IMR-90 (cell line): Measurements from ENCODE around the gene NKAIN4. TPM values are rescaled to one million over a fixed set of nuclear protein-coding genes. Genes with fewer than 3 reads are reported as not detected.

ENCODE experiments used
- ATAC-seq: fragments of 200-7000 bp; cut with Tn5 transposase; 2 replicates; pipeline ENCODE4 v1.9.1; 2020; ENCODE audit warnings: low read depth, mild to moderate bottlenecking, moderate library complexity
- BruUV-seq: library from RNA; stranded (reverse); fragments of 400-500 nt; replicated peaks from 2 replicates; lab custom pipeline; 2021; lab: Mats Ljungman, UMichigan
- CTCF ChIA-PET: fragments of 300-600 bp; formaldehyde crosslinking; extraction: SDS; loops from one replicate; lab custom pipeline; 2021; ENCODE audit warnings: antibody characterized with exemption; lab: Yijun Ruan, JAX
- POLR2A ChIA-PET: fragments of 300-600 bp; sonication (Branson Sonifier 250); formaldehyde crosslinking; loops from one replicate; lab custom pipeline; 2022; ENCODE audit warnings: antibody characterized with exemption; ENCODE audit not compliant: unreplicated experiment; lab: Charles Lee
- DNase-seq: peaks from one replicate; pipeline ENCODE4 v3.0.0; 2013
- H2AFZ ChIP-seq: replicated peaks from 2 replicates; pipeline ENCODE3; 2013; ENCODE audit warnings: low read length, mild to moderate bottlenecking; ENCODE audit not compliant: poor library complexity
- H2AK5ac ChIP-seq: 2 replicates; pipeline ENCODE4 v1.6.1; 2013; ENCODE audit warnings: low read depth, low read length, inconsistent platforms
- H2AK9ac ChIP-seq: replicated peaks from 2 replicates; pipeline ENCODE3; 2013; ENCODE audit warnings: mild to moderate bottlenecking, low read depth, low read length, moderate library complexity; ENCODE audit not compliant: poor library complexity
- H2BK120ac ChIP-seq: 2 replicates; pipeline ENCODE4 v1.6.1; 2013; ENCODE audit warnings: low read depth, low read length, inconsistent platforms
- H2BK15ac ChIP-seq: 3 replicates; pipeline ENCODE4 v1.6.1; 2013; ENCODE audit warnings: low read depth, low read length, inconsistent platforms
- H2BK20ac ChIP-seq: 2 replicates; pipeline ENCODE4 v1.6.1; 2013; ENCODE audit warnings: low read depth, mild to moderate bottlenecking, inconsistent platforms, low read length, moderate library complexity
- H2BK5ac ChIP-seq: 2 replicates; pipeline ENCODE4 v1.6.1; 2013; ENCODE audit warnings: mild to moderate bottlenecking, low read depth, low read length, inconsistent platforms; ENCODE audit not compliant: poor library complexity, severe bottlenecking
- H3K14ac ChIP-seq: replicated peaks from 2 replicates; pipeline ENCODE4 v1.6.1; 2013; ENCODE audit warnings: low read depth, low read length, inconsistent platforms
- H3K18ac ChIP-seq: 2 replicates; pipeline ENCODE4 v1.6.1; 2013; ENCODE audit warnings: low read depth, low read length, control low read depth
- H3K23ac ChIP-seq: 2 replicates; pipeline ENCODE4 v1.6.1; 2013; ENCODE audit warnings: low read depth, low read length, inconsistent platforms
- H3K27ac ChIP-seq: 2 replicates; pipeline ENCODE4 v1.5.1; 2013; ENCODE audit warnings: mild to moderate bottlenecking, control low read depth, low read length; ENCODE audit not compliant: insufficient read depth
- H3K27me3 ChIP-seq: 2 replicates; pipeline ENCODE4 v1.6.1; 2013; ENCODE audit warnings: low read length; ENCODE audit not compliant: control insufficient read depth, insufficient read depth
- H3K36me3 ChIP-seq: 2 replicates; pipeline ENCODE4 v1.6.1; 2013; ENCODE audit warnings: low read length, mixed read lengths; ENCODE audit not compliant: control insufficient read depth, insufficient read depth
- H3K4ac ChIP-seq: 2 replicates; pipeline ENCODE4 v1.6.1; 2013; ENCODE audit warnings: low read depth, low read length, inconsistent platforms
- H3K4me1 ChIP-seq: 2 replicates; pipeline ENCODE4 v1.6.1; 2013; ENCODE audit warnings: low read length, mixed read lengths; ENCODE audit not compliant: control insufficient read depth, insufficient read depth
- H3K4me2 ChIP-seq: 2 replicates; pipeline ENCODE4 v1.6.1; 2013; ENCODE audit warnings: low read depth, mild to moderate bottlenecking, control low read depth, low read length, moderate library complexity
- H3K4me3 ChIP-seq: 2 replicates; pipeline ENCODE4 v1.5.1; 2013; ENCODE audit warnings: low read depth, mild to moderate bottlenecking, control low read depth, low read length, moderate library complexity; ENCODE audit not compliant: insufficient read depth
- H3K56ac ChIP-seq: 2 replicates; pipeline ENCODE4 v1.6.1; 2013; ENCODE audit warnings: low read length, inconsistent platforms; ENCODE audit not compliant: insufficient read depth; ENCODE audit errors: extremely low read depth
- H3K79me1 ChIP-seq, 2 experiments: 2 replicates each; pipeline ENCODE4 v1.6.1; 2013; ENCODE audit warnings: low read length in 2 of 2, inconsistent platforms in 1 of 2, low read depth in 1 of 2
- H3K9ac ChIP-seq: 2 replicates; pipeline ENCODE4 v1.6.1; 2013; ENCODE audit warnings: low read depth, low read length, control low read depth
- H3K9me1 ChIP-seq: 2 replicates; pipeline ENCODE4 v1.6.1; 2013; ENCODE audit warnings: low read length, inconsistent platforms; ENCODE audit not compliant: insufficient read depth
- H3K9me3 ChIP-seq: 2 replicates; pipeline ENCODE4 v1.6.1; 2013; ENCODE audit warnings: low read length; ENCODE audit not compliant: control insufficient read depth, insufficient read depth
- H4K20me1 ChIP-seq: 2 replicates; pipeline ENCODE4 v1.6.1; 2013; ENCODE audit warnings: low read length, inconsistent platforms; ENCODE audit not compliant: insufficient read depth
- H4K5ac ChIP-seq: 2 replicates; pipeline ENCODE4 v1.6.1; 2013; ENCODE audit warnings: mild to moderate bottlenecking, low read depth, low read length, control low read depth
- H4K8ac ChIP-seq, 2 experiments: 2 replicates each; pipeline ENCODE4 v1.6.1; 2013; ENCODE audit warnings: low read depth in 2 of 2, low read length in 2 of 2, control low read depth in 1 of 2, inconsistent platforms in 1 of 2
- H4K91ac ChIP-seq: 2 replicates; pipeline ENCODE4 v1.6.1; 2013; ENCODE audit warnings: low read depth, low read length, inconsistent platforms; ENCODE audit not compliant: insufficient read depth
- CHD1 ChIP-seq: IDR thresholded peaks from 2 replicates; pipeline ENCODE4 v1.6.1; 2012; ENCODE audit warnings: low read depth, low read length, improper control_type of control experiment
- MXI1 ChIP-seq: IDR thresholded peaks from 2 replicates; pipeline ENCODE4 v1.6.1; 2012; ENCODE audit warnings: low read depth, mild to moderate bottlenecking, low read length, moderate library complexity, borderline replicate concordance
- RAD21 ChIP-seq: IDR thresholded peaks from 2 replicates; pipeline ENCODE4 v1.6.1; 2012; ENCODE audit warnings: low read length, improper control_type of control experiment
- RCOR1 ChIP-seq: IDR thresholded peaks from 2 replicates; pipeline ENCODE4 v1.6.1; 2012; ENCODE audit warnings: mild to moderate bottlenecking, low read length, improper control_type of control experiment; ENCODE audit not compliant: insufficient replicate concordance
- WGBS, 2 experiments: methylation state at CpG; one replicate each; pipeline versions ENCODE4 v1.1.5 to v1.1.7; 2013; ENCODE audit warnings: missing lambda C conversion rate in 2 of 2; ENCODE audit not compliant: insufficient read length in 1 of 2; ENCODE audit errors: extremely low coverage in 2 of 2; 5-methylcytosine and 5-hydroxymethylcytosine counted together
- dilution Hi-C: fragments of 300-500 bp; cut with HindIII; formaldehyde crosslinking; loops from one replicate; pipeline ENCODE4 v1.14.3; 2018; ENCODE audit warnings: low sequenced_read_pairs; ENCODE audit not compliant: unreplicated experiment
- in situ Hi-C: fragments of 300-500 bp; cut with MboI; formaldehyde crosslinking; loops from 3 replicates; pipeline ENCODE4 v1.14.3; 2019; ENCODE audit warnings: low sequenced_read_pairs, inconsistent platforms, mixed read lengths
- intact Hi-C: fragments of 100-400 bp; cut with micrococcal nuclease; formaldehyde crosslinking; loops from 2 replicates; pipeline ENCODE4 v1.10.0; 2022
- polyA plus RNA-seq, 3 experiments: library from polyadenylated mRNA; depleted of rRNA; stranded (reverse); fragments of >200 nt; gene quantifications; 2 replicates each; pipeline ENCODE4 v1.2.3, GENCODE V29; 2012; ENCODE audit warnings: low replicate concordance in 1 of 3
- total RNA-seq: library from RNA; depleted of rRNA; stranded (reverse); fragments of >200 nt; gene quantifications from 2 replicates; pipeline ENCODE4 v1.2.3, GENCODE V29; 2012

The NKAIN4 gene
- total and polyA plus RNA-seq, 2 of the 4 experiments (the other 2 are of a cell fraction) = not detected

GRCh38 chr20:63210011-63210605 is 44.2 kb downstream of the NKAIN4 start:
- Histone ChIP-seq H3K9me1 (peaks cover 6% of the 10 kb centered on the region; the same call in 1 of the 2 replicates), H4K20me1 (peaks cover 93% of the 10 kb centered on the region), H3K23ac (no peak overlapping the region), H3K4me1 (peaks cover 4% of the 10 kb centered on the region), H2AFZ (no peak overlapping the region), H3K18ac (no peak overlapping the region), H3K27ac (no peak overlapping the region), H2BK20ac (no peak overlapping the region), H3K79me1 (peaks cover 39 to 84% of the 10 kb centered on the region in 2 experiments), H2AK5ac (no peak overlapping the region), H2AK9ac (no peak overlapping the region), H2BK120ac (no peak overlapping the region), H3K4me3 (no peak overlapping the region), H3K4ac (no peak overlapping the region), H3K36me3 (peaks cover 54% of the 10 kb centered on the region), H3K4me2 (no peak overlapping the region), H3K9ac (no peak overlapping the region), H3K56ac (no peak overlapping the region), H4K8ac (no peak overlapping the region), H2BK5ac (no peak overlapping the region), H3K27me3 (no peaks in the 10 kb centered on the region), H4K91ac (no peak overlapping the region), H4K5ac (no peak overlapping the region), H3K9me3 (no peaks in the 10 kb centered on the region), H3K14ac (no peak overlapping the region), H2BK15ac (no peak overlapping the region)
- 84% methylated on average over 3 of the region's 11 CpGs; no CpG with 5 or more reads in 1 of the 2 experiments for WGBS, 2 experiments
- intact Hi-C loops = no loop called here
- DNase-seq (no peak), ATAC-seq (no peak)
- TF ChIP-seq CHD1 (no peak), MXI1 (no peak), RAD21 (no peak), RCOR1 (no peak)
- POLR2A ChIA-PET = no interaction called here
- CTCF ChIA-PET = no interaction called here
- no TSS peak for BruUV-seq
- dilution Hi-C loops = no loop called here
- in situ Hi-C loops = no loop called here
